ENCODE results near the gene RFC2. TPM values are rescaled to one million over a fixed set of nuclear protein-coding genes. Genes with fewer than 3 reads are reported as not detected.

RFC2 gene
- polyA plus RNA-seq, 1 experiment: 22.1 TPM

DNA sequence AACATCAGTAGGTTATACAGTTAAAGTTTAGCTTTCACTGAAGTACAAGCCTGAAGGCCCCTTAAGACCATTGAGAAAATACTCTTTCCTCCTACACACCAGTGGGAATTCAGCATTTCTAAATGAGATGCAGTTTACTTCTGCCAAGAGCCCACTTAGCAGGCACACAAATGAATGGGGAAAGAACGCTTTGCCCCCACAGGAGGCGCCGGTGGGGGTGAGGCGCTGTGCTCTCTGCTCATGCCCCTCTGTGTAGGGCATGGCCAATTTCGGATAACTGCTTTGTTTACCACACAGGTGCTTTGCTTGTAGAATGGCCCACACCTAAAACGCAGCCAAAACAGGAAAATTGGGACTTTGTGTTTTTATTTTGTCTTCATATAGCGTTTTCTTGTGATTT lies 60.3 kb downstream of the RFC2 start:
- ChIA-PET CTCF (interaction anchor here (1.1 to 3.8 kb wide), 3 partner anchors 13 to 207 kb away, joined by 4 to 14 read pairs (median 13); no protein-coding TSS in a partner anchor), POLR2A (no interaction called here)
- Histone ChIP-seq H3K4me3 (ENCODE audit: low read depth, low read length) (no peak overlapping the region), H3K27me3 (ENCODE audit: control insufficient read depth, insufficient read depth, low read length) (no peaks in the 10 kb centered on the region), H3K36me3 (ENCODE audit: control insufficient read depth, insufficient read depth, low read length) (peaks cover 29% of the 10 kb centered on the region)
- no peak for DNase-seq (ENCODE audit: low read depth)
- TF ChIP-seq, protein P1, sequence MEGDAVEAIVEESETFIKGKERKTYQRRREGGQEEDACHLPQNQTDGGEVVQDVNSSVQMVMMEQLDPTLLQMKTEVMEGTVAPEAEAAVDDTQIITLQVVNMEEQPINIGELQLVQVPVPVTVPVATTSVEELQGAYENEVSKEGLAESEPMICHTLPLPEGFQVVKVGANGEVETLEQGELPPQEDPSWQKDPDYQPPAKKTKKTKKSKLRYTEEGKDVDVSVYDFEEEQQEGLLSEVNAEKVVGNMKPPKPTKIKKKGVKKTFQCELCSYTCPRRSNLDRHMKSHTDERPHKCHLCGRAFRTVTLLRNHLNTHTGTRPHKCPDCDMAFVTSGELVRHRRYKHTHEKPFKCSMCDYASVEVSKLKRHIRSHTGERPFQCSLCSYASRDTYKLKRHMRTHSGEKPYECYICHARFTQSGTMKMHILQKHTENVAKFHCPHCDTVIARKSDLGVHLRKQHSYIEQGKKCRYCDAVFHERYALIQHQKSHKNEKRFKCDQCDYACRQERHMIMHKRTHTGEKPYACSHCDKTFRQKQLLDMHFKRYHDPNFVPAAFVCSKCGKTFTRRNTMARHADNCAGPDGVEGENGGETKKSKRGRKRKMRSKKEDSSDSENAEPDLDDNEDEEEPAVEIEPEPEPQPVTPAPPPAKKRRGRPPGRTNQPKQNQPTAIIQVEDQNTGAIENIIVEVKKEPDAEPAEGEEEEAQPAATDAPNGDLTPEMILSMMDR (IDR thresholded peaks at IDR 0.05; ENCODE audit: insufficient read depth, low read depth, low read length): no peak

DNA sequence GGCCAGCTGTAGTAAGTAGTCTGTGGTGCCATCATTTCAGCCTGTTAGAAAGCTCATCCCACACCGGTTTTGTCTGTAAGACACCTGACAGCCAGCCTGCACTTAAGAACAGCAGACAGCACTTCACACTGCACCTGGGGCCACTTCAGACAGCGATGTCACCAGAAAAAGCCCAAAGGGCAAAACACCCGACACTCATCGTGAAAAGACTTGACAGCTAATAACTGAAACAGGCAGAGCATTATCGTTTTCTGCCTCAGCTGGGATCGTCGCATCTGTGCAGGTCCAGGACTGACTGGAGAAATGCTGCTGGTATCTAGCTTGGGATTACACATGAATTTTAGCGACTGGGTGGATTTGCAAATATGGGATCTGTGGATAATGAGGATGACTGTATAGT lies 61.1 kb downstream of the RFC2 start:
- H3K4me3 ChIP-seq (ENCODE audit: low read depth, low read length): no peak overlapping the region
- TF ChIP-seq, protein P1 (IDR thresholded peaks at IDR 0.05; ENCODE audit: insufficient read depth, low read depth, low read length): no peak
- CTCF ChIA-PET: interaction anchor here (0.5 to 3.8 kb wide), 4 partner anchors 10 to 338 kb away, joined by 3 to 14 read pairs (median 9); no protein-coding TSS in a partner anchor
- DNase-seq (ENCODE audit: low read depth): no peak
- H3K27me3 ChIP-seq (ENCODE audit: control insufficient read depth, insufficient read depth, low read length): no peaks in the 10 kb centered on the region
- H3K36me3 ChIP-seq (ENCODE audit: control insufficient read depth, insufficient read depth, low read length): peaks cover 32% of the 10 kb centered on the region
- POLR2A ChIA-PET: no interaction called here

DNA sequence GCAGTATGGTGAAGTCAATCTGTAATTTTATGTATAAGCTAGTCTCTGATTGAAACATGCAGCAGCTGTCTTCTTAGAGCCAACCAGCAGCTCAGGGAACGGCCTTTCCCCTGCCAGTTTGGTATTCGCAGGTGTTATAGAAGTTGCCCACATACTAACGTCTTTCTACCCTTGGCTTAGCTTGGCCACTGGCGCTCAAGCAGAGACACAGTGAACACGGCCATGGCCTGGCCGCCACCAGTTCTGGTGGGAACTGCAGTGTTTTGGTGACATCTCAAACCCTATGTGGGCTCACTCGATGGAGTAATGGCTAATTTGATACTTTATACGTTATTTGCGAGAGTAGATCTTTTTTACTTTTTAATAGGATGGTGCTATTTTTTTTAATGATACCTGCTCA lies 63.0 kb downstream of the RFC2 start:
- DNase-seq (ENCODE audit: low read depth): no peak
- TF ChIP-seq, protein P1 (IDR thresholded peaks at IDR 0.05; ENCODE audit: insufficient read depth, low read depth, low read length): no peak
- ChIA-PET CTCF (interaction anchor here (3.4 to 3.8 kb wide), 2 partner anchors 15 to 210 kb away, joined by 13 to 14 read pairs; no protein-coding TSS in a partner anchor), POLR2A (no interaction called here)
- no peak overlapping the region for H3K4me3 ChIP-seq (ENCODE audit: low read depth, low read length)
- H3K36me3 ChIP-seq (ENCODE audit: control insufficient read depth, insufficient read depth, low read length): peaks cover 28% of the 10 kb centered on the region
- H3K27me3 ChIP-seq (ENCODE audit: control insufficient read depth, insufficient read depth, low read length): no peaks in the 10 kb centered on the region

DNA sequence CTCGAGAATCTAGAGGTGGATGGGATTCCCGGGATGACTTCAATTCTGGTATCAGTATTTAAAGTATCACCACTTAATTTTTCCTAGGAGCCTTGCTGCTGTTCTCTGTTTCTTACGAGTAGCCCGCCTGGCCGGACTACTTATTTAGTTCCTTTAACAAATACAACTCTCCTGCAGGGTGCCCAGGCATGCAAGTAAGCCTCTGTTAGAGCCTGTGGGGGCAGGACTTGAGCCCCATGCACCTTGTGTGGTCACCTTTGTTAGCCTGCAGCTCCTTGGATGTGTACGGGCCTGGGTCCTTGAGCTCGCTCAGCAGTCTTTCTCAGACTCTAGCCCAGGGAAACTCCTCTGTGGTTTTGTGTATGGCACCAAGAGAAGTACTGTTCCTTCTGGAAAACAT lies 63.9 kb downstream of the RFC2 start:
- H3K27me3 ChIP-seq (ENCODE audit: control insufficient read depth, insufficient read depth, low read length): no peaks in the 10 kb centered on the region
- TF ChIP-seq, protein P1 (IDR thresholded peaks at IDR 0.05; ENCODE audit: insufficient read depth, low read depth, low read length): no peak
- CTCF ChIA-PET: interaction anchor here (0.8 to 3.4 kb wide), 4 partner anchors 16 to 211 kb away, joined by 3 to 14 read pairs (median 4); no protein-coding TSS in a partner anchor
- H3K4me3 ChIP-seq (ENCODE audit: low read depth, low read length): no peak overlapping the region
- DNase-seq (ENCODE audit: low read depth): no peak
- POLR2A ChIA-PET: no interaction called here
- peaks cover 25% of the 10 kb centered on the region for H3K36me3 ChIP-seq (ENCODE audit: control insufficient read depth, insufficient read depth, low read length)

DNA sequence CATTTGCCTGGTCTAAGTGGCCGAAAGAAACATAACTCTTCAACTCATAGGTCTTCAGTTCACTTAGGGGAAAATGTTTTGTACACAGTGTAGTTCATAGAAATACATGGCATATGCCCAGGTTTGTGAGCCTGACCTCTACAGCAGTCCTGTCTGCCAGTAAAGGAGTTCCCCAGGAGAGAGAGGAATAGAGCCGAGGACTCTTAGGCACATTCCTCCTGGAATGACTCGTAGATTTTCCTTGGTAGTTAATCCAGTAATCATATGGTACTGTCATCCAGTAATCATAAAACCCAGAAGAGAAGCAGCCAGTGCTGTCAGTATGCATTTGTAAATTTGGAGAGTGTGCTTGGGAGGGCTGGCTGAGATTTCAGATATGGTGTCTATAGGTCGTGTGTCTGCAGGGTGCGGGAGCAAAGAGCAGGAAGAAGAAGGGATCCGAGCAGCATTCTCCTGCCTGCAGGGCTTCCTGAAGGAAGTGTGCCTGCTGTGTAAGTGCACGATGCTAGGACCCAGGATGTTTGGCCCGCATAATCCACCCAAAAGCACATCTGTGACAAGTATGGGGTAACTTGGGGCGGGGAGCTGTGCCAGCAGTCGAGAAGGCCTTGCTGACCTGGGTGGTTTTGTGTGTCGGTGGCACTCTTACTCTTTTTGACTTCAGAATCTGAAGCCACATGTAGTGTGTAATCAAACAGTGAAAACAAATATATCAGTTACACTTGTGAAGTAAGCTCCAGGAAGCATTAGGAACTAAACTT lies 66.1 kb downstream of the RFC2 start:
- ChIA-PET CTCF (interaction anchor here (1.2 kb wide), 1 partner anchor 8 kb away, joined by 3 read pairs; no protein-coding TSS in a partner anchor), POLR2A (no interaction called here)
- TF ChIP-seq, protein P1 (IDR thresholded peaks at IDR 0.05; ENCODE audit: insufficient read depth, low read depth, low read length): no peak
- Histone ChIP-seq H3K36me3 (ENCODE audit: control insufficient read depth, insufficient read depth, low read length) (peaks cover 15% of the 10 kb centered on the region), H3K27me3 (ENCODE audit: control insufficient read depth, insufficient read depth, low read length) (no peaks in the 10 kb centered on the region), H3K4me3 (ENCODE audit: low read depth, low read length) (no peak overlapping the region)
- DNase-seq (ENCODE audit: low read depth): no peak
